ENCODE measurements around the gene UBE2V1.
A peak's percentile ranks its signal among the peaks of the same experiment; 100 is the strongest.
"Not testable (repeated sequence)": the region's sequence is repeated elsewhere in the genome, so short reads cannot be mapped to it uniquely, and the experiment has no call there.

The UBE2V1 gene

GRCh38 chr20:50137702-50138101 is 24.8 kb upstream of the UBE2V1 start:
- DNase-seq: not testable (repeated sequence)

DNA sequence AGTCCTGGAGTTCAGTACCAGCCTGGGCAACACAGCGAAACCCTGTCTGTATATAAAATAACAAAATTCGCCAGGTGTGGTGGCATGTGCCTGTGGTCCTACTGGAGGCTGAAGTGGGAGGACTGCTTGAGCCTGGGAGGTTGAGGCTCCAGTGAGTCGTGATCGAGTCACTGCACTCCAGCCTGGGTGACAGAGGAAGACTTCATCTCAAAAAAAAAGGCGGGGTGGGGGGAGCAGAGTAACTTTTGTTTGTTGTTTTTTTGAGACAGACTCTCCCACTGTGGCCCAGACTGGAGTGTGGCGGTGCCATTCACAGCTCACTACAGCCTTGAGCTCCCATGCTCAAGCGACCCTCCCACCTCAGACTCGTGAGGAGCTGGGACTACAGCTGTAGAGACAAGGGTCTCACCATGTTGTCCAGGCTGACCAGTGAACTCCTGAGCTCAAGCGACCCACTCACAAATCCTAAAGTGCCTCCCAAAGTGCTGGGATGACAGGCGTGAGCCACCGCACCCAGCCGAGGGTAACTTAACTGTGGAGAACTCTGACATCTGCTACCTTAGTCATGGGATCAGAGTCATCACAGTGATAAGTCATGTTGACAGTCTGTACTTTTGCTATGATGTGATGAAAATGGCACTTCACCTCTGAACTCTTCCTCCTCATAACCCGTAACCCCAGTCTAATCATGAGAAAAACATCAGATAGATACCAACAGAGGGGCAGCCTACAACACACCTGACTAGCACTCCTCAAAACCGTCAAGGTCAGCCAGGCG is 24.1 kb upstream of the UBE2V1 start:
- DNase-seq: no peak

DNA sequence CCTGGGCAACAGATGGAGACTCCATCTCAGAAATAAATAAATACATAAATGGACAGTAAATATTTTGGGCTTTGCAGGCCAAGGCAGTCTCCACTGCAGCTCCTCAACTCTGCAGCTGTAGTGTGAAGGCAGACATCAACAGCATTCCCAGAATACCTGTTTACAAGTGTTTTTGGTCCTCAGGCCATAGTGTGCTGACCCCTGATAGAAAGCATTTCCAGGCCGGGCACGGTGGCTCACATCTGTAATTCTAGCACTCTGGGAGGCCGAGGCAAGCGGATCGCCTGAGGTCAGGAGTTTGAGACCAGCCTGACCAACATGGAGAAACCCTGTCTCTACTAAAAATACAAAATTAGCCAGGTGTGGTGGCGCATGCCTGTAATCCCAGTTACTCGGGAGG is 22.2 kb upstream of the UBE2V1 start:
- DNase-seq: not testable (repeated sequence)

DNA sequence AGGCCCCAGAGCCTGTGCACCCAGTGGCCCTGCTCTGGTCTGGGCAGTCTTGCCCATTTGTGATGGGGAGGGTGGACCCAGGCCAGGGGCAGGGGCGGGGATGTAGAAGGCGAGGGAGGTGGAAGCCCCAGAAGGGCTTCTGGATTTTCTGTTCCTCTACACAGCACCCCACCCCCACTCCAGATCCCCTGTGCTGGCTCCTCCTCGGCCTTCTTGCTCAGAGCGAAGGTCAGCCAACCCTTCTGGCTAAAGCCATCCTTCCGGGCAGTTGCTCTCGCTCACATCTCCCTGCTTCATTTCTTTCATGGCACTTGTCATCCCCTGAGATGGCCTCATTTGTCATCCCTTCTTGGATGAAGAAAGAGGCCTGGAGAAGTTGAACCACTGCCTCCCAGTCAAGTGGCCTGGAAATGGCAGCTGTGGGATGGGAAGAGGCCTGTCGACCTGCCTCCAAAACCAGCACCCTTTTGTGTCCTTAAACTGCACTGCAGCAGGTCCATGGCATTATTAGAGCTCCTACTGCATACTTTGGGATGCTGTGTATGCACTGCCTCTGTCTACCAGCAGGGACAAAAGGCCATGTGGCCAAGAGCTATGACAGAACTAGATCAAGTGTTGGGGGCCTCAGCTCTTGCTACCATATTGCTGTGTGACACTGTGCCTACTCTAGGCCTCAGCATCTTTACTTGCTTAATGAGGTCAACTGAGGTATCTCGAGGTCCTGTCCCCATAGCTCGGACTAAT is 20.7 kb upstream of the UBE2V1 start:
- DNase-seq: no peak

GRCh38 chr20:50133041-50133440 is 20.1 kb upstream of the UBE2V1 start:
- no peak for DNase-seq

GRCh38 chr20:50130995-50131394 is 18.0 kb upstream of the UBE2V1 start:
- DNase-seq: no peak

DNA sequence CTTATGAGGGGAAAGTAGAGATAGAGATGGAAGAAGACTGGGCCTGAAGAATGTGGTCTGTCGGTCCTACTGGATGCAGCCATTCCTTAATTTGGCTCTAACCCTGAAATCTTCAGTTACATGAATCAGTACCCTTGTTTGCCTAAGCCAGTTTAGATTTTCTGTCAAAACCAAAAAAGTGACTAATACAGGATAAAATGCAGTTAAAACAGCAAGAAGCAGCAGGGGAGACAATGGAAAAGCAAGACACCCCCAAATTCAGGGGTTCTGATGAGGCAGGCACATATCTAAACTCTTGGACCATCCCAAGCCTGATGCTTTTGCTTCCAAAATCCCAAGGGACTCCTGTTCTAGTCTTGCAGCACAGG is 17.4 kb upstream of the UBE2V1 start:
- DNase-seq: no peak

DNA sequence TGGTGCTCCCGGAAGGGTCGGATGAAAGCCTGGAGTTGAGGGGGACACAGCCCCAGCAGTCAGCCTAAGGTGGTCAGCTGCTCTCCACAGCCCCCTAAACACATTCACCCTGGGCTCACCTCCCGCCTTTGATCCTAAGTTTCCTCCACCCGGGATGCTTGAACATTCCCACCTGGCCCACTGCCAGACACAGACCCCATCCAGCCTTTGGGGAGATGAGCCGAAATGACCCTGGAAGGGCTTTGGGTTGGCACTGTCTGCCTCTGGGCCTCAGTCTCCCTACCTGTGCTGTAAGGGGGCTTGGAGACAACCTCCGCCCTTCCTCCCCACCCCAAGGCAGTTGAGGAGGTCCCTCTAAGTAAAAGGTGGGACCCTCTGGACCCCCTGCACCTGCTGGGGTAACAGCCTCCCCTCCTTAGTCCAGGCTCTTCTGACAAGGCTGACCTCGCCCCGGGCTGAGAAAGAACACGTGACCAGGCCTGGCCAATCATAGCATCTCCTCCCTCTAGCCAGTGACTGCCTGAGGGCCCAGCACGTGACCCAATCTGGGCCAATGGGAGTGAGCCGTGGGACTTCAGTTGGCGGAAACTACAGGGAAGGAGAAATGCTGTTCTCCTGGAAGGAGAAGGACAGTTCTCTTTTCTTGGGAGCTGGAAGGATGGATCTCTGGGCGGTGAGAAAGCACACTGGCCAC is 16.9 kb upstream of the UBE2V1 start:
- DNase-seq: no peak

DNA sequence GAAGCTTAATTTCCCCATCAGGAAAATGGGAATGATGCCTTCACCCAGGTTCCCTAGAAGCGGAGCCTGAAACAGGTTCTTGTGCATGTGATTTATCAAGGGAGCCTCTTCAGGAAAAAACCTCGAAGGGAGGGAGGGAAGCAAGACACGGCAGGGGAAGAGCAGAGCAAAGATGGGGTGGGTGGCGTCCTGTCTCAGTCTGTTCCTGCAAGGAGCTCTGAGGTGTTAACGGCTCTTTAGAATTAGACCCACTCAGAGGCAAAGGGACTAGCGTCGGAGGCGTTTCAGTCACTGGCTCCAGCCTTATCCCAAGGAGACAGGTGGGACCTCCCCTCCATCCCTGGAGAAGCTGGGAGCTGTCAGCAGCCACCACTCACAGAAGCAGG is 15.6 kb upstream of the UBE2V1 start:
- no peak for DNase-seq

DNA sequence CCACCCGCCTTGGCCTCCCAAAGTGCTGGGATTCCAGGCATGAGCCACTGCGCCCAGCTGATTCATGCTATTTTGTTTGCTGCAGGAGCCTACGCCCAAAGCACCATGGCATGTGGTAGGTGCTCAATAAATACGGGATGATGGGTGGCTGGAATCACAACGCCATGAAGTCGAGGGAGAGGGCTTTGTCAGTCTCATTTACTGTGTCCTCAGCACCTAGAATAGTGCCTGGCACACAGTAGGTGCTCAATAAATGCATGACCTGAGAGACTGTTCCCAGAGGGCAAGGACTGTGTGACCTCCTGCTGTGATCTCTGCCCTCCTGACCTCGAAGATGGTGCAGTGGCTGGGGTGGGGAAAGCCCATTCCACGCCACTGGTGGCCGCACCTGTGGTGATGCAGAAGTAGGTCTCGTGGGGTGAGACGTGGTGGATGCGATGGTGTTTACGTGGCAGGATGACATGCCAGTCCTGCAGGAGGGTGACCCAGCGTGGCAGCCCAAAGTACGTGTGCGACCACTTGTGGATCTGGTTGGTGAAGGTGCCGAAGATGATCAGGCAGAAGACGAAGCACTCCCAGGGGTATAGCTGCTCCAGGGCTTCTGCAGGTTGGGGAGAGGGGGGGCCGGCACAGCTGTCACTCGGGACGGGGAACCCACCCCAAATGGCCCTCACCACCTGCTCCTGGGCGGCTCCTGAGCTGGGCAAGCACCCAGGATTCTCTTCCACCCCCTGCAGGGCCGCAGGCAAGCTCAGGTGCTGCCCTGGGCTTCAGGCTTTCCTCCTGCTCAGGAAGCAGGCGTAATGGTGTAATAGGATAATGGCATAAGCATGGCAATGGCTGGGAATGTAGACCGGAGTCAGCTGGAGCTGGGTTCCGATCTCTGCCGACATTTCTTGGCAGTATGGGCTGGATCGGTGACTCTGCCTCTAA is 14.9 kb upstream of the UBE2V1 start:
- peak; percentile 39 to 63 for DNase-seq

- DNase-seq: no peak
Observed at GRCh38 chr20:50126662-50127061, 13.7 kb upstream of the UBE2V1 start.

- DNase-seq: no peak
Observed at GRCh38 chr20:50125279-50125678, 12.3 kb upstream of the UBE2V1 start.

DNA sequence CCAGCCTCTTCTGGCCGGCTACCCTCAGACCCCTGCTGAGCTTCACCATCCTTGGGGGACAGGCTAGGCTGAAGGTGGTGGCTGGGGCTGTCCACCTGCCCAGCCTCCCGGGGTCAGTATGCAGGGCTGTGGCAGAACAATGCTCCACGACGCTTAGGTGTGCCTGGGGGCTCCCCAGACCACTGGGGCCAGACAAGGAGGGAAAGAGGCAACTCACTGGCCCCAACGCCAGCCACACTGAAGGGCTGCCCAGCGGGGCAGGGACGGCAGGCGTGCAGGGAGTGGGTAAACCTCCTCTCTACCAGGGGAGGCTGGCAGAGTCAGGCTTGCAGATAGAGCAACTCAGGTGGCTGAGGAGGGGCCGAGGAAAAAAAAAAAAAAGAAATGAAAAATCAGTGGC is 11.5 kb upstream of the UBE2V1 start:
- no peak for DNase-seq

DNA sequence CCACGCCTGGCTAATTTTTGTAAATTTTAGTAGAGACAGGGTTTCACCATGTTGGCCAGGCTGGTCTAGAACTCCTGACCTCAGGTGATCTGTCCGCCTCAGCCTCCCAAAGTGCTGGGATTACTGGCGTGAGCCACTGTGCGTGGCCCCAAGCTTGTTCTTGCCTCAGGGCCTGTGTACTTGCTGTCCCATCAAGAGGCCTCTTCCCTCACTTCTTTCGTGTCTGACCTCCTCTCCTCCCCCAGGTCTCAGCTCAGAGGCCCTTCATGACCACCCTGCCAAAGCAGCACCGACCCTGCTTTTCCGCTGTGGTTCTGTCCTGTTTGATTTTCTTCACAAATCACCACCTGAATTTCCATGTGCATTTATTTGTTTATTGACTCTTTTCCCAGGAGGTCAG is 10.5 kb upstream of the UBE2V1 start:
- DNase-seq: no peak

DNA sequence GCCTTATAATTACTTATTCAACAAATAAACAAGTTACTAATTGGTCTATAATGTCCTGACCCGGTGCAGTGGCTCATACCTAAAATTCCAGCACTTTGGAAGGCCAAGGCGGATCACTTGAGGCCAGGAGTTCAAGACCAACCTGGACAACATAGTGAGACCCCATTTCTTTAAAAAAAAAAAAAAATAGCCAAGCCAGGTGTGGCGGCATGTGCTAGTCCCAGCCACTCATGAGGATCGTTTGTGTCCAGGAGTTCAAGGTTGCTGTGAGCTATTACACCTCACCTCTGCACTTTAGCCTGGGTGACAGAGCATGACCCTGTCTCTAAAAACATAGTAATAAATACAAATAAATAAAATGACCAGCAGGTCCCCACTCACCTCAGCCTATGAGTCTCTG is 9.8 kb upstream of the UBE2V1 start:
- DNase-seq: no peak

DNA sequence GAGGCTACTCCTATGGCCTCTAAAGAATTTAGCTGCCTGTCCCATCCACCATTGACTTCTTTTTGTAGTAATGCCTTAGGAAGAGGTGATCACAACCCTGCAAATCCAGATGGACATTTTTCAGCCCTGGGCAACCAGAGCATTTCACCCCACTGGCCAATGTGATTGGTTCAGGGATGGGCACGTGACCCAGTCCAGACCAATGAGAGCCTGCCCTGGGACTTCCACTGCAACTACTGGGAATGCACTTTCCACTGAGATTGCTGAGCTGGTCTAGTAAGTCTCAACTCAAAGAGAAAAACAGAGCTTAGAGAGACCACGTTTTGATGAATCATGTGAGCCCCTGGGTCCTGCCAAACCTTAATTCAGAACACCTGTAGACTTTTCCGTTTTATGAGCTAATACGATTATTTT is 8.9 kb upstream of the UBE2V1 start:
- no peak for DNase-seq

DNA sequence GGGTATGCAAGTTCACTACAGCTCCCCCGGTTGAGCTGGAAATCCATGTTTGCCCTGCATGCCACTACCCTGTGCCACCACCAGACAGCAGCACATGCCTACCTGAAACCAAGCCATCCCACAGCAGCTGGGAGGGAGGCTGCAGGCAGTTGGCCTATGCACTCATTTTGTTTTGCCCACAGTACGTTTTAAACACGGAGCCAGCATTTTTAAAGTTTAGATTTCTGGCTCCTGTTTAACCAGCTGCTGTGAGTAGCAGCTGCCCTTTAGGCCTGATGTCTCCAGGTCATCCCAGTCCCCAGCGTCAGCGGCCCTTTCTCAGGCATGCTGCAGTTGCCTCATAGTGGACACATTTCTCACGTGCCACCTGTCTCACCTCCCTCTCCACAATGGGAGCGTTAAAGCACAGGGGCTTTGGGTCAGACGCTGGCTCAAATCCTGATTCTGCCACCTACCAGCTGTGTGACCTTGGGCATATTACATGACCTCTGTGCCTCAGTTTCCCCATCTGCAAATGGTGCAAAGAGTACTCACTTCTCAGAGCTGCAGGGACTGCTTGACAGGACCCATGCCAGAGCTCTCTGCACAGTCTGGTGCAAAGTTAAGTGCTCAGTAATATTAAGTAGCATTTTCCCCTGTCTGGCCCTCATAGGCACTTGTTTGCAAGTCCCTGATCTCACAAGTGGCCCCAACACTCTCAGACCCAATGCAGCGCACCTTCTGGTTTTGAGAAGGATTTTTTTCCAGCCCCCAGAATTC is 8.2 kb upstream of the UBE2V1 start:
- peak; percentile 51 to 52 for DNase-seq

- DNase-seq: no peak
Observed at GRCh38 chr20:50118203-50118602, 5.3 kb upstream of the UBE2V1 start.

- no peak for DNase-seq
Observed at GRCh38 chr20:50116368-50116999, 3.5 kb upstream of the UBE2V1 start.

DNA sequence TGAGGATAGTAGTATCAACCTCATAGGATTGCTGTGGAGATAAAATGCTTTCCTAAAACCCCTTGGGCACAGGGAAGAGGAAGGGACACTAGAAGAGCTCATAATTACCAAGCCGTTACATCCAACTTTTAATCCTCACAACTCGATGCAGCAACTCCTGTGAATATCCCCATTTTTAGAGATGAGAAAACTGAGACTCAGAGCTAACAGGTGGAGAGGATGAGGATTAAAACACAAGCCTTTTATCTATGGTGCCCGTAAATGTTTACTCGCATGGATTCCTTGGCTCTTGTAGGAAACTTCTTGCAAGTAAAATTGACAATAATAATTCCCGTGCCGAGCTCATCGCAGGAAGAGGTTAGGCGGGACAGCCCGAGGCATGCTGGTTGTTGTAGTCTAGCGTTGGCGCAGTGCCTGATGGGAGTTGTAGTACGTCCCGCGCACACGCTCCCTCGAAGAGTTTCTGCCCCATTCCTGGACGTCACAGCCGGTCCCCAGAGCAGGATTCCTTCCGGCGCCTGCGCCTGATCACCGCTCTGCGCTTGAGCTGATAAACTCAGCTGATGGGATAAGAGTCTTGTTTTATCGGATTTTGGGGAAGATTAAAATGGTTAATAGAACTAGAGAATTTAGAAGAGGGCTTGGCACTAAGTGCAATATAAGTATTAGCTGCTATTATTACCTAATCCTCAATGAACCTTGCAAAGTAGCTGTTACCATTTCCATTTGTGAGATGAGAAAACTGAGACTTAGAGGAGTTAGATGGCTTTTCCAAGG is 2.8 kb upstream of the UBE2V1 start:
- DNase-seq: peak; percentile 95 to 97

DNA sequence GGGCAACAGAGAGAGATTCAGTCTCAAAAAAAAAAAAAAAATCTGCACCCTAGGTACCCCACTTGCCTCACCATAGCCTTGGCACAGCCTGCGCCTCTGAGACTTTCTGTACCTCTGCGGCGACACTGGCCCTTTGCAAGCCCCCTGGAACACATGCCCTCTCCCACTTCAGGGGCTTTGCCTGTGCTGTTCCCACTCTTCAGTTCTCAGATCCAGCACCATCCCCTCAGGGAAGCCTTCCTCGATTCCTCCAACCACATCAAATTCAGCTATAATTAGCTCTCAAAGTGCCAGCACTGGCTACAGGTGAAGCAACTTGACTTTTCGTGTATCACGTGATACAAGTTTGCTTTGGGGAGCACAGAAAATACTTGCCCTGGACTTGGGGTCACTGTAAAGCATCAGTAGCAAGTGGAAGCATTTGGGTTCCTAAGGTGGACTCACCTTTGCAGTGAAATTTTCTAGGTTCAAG is 2.1 kb upstream of the UBE2V1 start:
- DNase-seq: no peak
